Measurements from ENCODE around the gene MOB4.

DNA sequence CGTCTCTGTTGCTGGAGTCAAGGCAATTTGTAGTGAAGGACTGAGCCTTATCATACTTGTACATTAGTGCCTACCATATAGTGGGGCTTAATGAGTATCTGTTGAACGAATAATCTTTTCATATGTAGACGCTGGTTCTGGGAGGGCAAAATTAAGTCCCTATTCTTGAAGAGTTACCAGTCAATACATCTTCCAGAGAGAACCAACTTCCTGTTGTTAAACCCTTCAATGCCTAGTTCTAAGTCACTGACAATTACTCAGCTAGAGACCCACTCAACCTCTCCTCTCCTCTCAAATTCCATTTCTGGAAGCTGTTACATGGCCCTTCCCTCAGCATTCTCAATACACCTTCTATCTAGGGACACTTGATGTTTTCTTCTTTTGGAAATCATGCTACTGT is 1.1 kb upstream of the MOB4 start:
- no peak for TF ChIP-seq RARB (CRISPR knock-in tag; IDR thresholded peaks at IDR 0.05)
- no peak for TF ChIP-seq CSRNP3 (CRISPR knock-in tag; IDR thresholded peaks at IDR 0.05)
- TF ChIP-seq, protein P1, sequence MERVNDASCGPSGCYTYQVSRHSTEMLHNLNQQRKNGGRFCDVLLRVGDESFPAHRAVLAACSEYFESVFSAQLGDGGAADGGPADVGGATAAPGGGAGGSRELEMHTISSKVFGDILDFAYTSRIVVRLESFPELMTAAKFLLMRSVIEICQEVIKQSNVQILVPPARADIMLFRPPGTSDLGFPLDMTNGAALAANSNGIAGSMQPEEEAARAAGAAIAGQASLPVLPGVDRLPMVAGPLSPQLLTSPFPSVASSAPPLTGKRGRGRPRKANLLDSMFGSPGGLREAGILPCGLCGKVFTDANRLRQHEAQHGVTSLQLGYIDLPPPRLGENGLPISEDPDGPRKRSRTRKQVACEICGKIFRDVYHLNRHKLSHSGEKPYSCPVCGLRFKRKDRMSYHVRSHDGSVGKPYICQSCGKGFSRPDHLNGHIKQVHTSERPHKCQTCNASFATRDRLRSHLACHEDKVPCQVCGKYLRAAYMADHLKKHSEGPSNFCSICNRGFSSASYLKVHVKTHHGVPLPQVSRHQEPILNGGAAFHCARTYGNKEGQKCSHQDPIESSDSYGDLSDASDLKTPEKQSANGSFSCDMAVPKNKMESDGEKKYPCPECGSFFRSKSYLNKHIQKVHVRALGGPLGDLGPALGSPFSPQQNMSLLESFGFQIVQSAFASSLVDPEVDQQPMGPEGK (CRISPR knock-in tag; IDR thresholded peaks at IDR 0.05; ENCODE audit: borderline replicate concordance), result no peak
- TF ChIP-seq ARNTL (CRISPR knock-in tag; IDR thresholded peaks at IDR 0.05; ENCODE audit: borderline replicate concordance, low read depth), result no peak
- no peak for TF ChIP-seq ZFP3 (CRISPR knock-in tag; IDR thresholded peaks at IDR 0.05)
- TF ChIP-seq ISL1 (CRISPR knock-in tag; IDR thresholded peaks at IDR 0.05), result no peak
- no peak for TF ChIP-seq SNAI2 (CRISPR knock-in tag; IDR thresholded peaks at IDR 0.05)
- TF ChIP-seq CREB5 (CRISPR knock-in tag; IDR thresholded peaks at IDR 0.05; ENCODE audit: low read depth), result no peak
